Amniotic stem cell (primary cell): ENCODE data around the gene SDR9C7.

Experiments used
- DNase-seq: peaks from one replicate; lab custom pipeline; 2025; lab: John Stamatoyannopoulos, UW

Gene SDR9C7

GRCh38 chr12:56877195-56878009, 56.8 kb downstream of the SDR9C7 start:
- no peak for DNase-seq

DNA sequence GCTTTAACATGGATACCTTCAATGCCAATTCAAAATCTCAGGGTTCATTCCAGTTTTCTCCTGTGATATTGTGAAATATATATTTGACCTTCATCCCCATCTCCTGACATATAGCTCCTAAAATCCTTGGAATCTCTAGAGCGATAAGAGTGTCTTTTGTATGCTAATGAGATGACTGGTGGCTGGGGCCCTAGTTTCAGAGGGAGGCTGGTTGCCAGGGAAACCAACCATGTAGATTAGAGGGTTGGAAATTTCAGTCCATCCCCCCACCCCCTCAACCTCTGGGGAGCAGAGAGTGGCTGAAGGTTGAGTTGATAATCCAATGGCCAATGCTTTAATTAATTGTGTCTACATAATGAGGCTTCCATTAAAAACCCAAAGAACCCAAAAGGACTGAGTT, 59.4 kb downstream of the SDR9C7 start:
- DNase-seq = no peak

GRCh38 chr12:56873382-56873781, 60.8 kb downstream of the SDR9C7 start:
- DNase-seq = no peak
